Endothelial cell of umbilical vein (primary cell): ENCODE results near the gene CNTROB. TPM values are rescaled to one million over a fixed set of nuclear protein-coding genes. Genes with fewer than 3 reads are reported as not detected.

Source experiments
- Bru-seq: library from RNA; stranded (reverse); fragments of 400-500 nt; gene quantifications from one replicate; lab custom pipeline; 2021; lab: Mats Ljungman, UMichigan
- BruChase-seq, 2 experiments: library from RNA; stranded (reverse); fragments of 400-500 nt; gene quantifications; one replicate each; lab custom pipeline; 2021; lab: Mats Ljungman, UMichigan
- BruUV-seq: library from RNA; stranded (reverse); fragments of 400-500 nt; replicated peaks from 2 replicates; lab custom pipeline; 2021; lab: Mats Ljungman, UMichigan
- CTCF ChIA-PET: fragments of 300-600, 350-600 bp; sonication (Branson Sonifier 250); formaldehyde crosslinking; loops from one replicate; lab custom pipeline; 2021; ENCODE audit warnings: antibody characterized with exemption, inconsistent platforms; lab: Charles Lee
- POLR2A ChIA-PET: fragments of 300-600, 350-600 bp; sonication (Branson Sonifier 250); formaldehyde crosslinking; loops from one replicate; lab custom pipeline; 2021; ENCODE audit warnings: antibody characterized with exemption, inconsistent platforms; lab: Charles Lee
- DNase-seq: peaks from one replicate; pipeline ENCODE4 v3.0.0-alpha.2; 2011; ENCODE audit warnings: low read depth, low spot score
- FAIRE-seq: peaks from 2 replicates; lab custom pipeline; 2011; peaks lifted over from hg19 to GRCh38; lab: Jason Lieb, UNC
- H2AFZ ChIP-seq: 2 replicates; pipeline ENCODE4 v1.6.0; 2012; ENCODE audit warnings: low read depth, low read length, control low read depth, inconsistent platforms
- H3K27ac ChIP-seq: 2 replicates; pipeline ENCODE4 v1.5.1; 2011; ENCODE audit warnings: low read depth, mild to moderate bottlenecking, control low read depth, low read length, moderate library complexity; ENCODE audit not compliant: insufficient read depth
- H3K27me3 ChIP-seq, 2 experiments: 2 replicates each; pipeline versions ENCODE4 v1.6.0 to v1.6.1; 2011; ENCODE audit warnings: low read length in 2 of 2, mixed read lengths in 1 of 2; ENCODE audit not compliant: control insufficient read depth in 2 of 2, insufficient read depth in 2 of 2
- H3K36me3 ChIP-seq, 2 experiments: 2 replicates in 1 of 2; 3 replicates in 1 of 2; pipeline ENCODE4 v1.5.1; 2011; ENCODE audit warnings: low read length in 2 of 2, mild to moderate bottlenecking in 1 of 2, moderate library complexity in 1 of 2; ENCODE audit not compliant: control insufficient read depth in 2 of 2, insufficient read depth in 2 of 2; ENCODE audit errors: extremely low read depth in 1 of 2
- H3K4me1 ChIP-seq: 3 replicates; pipeline ENCODE4 v1.5.1; 2011; ENCODE audit warnings: mild to moderate bottlenecking, low read length; ENCODE audit not compliant: control insufficient read depth, insufficient read depth; ENCODE audit errors: extremely low read depth
- H3K4me2 ChIP-seq: 2 replicates; pipeline ENCODE4 v1.6.1; 2011; ENCODE audit warnings: low read length, control low read depth, mixed read lengths; ENCODE audit not compliant: insufficient read depth
- H3K4me3 ChIP-seq, 3 experiments: fragments of 200-600 bp in 1 of 3; sonication (generic), shearing (Covaris generic) in 1 of 3; replicated peaks in 1 of 3; 2 replicates each; pipeline ENCODE4 v1.5.1; 2011 to 2016; ENCODE audit warnings: control low read depth in 3 of 3, low read length in 3 of 3, mild to moderate bottlenecking in 2 of 3, inconsistent platforms in 1 of 3, low read depth in 1 of 3, moderate library complexity in 1 of 3; ENCODE audit not compliant: insufficient read depth in 1 of 3
- H3K79me2 ChIP-seq: 2 replicates; pipeline ENCODE4 v1.6.0; 2012; ENCODE audit warnings: low read length, inconsistent platforms; ENCODE audit not compliant: control insufficient read depth, insufficient read depth
- H3K9ac ChIP-seq: replicated peaks from 2 replicates; pipeline ENCODE3; 2011; ENCODE audit warnings: low read length, control low read depth; ENCODE audit not compliant: insufficient read depth; ENCODE audit errors: extremely low read depth
- H3K9me1 ChIP-seq: replicated peaks from 3 replicates; pipeline ENCODE4 v1.6.0; 2011; ENCODE audit warnings: mild to moderate bottlenecking, low read length; ENCODE audit not compliant: control insufficient read depth, insufficient read depth; ENCODE audit errors: extremely low read depth
- H3K9me3 ChIP-seq: replicated peaks from 2 replicates; pipeline ENCODE4 v1.5.1; 2012; ENCODE audit warnings: low read length, inconsistent platforms; ENCODE audit not compliant: control insufficient read depth, insufficient read depth
- H4K20me1 ChIP-seq: replicated peaks from 2 replicates; pipeline ENCODE3; 2011; ENCODE audit warnings: mild to moderate bottlenecking, low read length; ENCODE audit not compliant: control insufficient read depth, insufficient read depth; ENCODE audit errors: extremely low read depth
- CTCF ChIP-seq, 2 donors: IDR thresholded peaks; 1 replicate in 1 of 2; 2 replicates in 1 of 2; pipeline ENCODE4 v1.5.1; 2011; ENCODE audit warnings: low read length in 2 of 2, mild to moderate bottlenecking in 2 of 2, moderate library complexity in 2 of 2, control low read depth in 1 of 2, inconsistent platforms in 1 of 2, low read depth in 1 of 2; ENCODE audit not compliant: insufficient read depth in 1 of 2; ENCODE audit errors: extremely low read depth in 1 of 2
- EZH2 ChIP-seq: IDR thresholded peaks from 2 replicates; pipeline ENCODE4 v1.6.1; 2012; ENCODE audit warnings: borderline replicate concordance, low read depth, mild to moderate bottlenecking, moderate library complexity, low read length, inconsistent platforms; ENCODE audit not compliant: severe bottlenecking
- FOS ChIP-seq: IDR thresholded peaks from 2 replicates; pipeline ENCODE4 v1.6.1; 2011; ENCODE audit warnings: mild to moderate bottlenecking, low read length, moderate library complexity, borderline replicate concordance; ENCODE audit not compliant: insufficient read depth
- GATA2 ChIP-seq: IDR thresholded peaks from 2 replicates; pipeline ENCODE4 v1.7.0; 2011; ENCODE audit warnings: low read depth, mild to moderate bottlenecking, moderate library complexity, mixed read lengths, low read length; ENCODE audit not compliant: insufficient read length, insufficient read depth
- JUN ChIP-seq: IDR thresholded peaks from 2 replicates; pipeline ENCODE4 v1.6.1; 2011; ENCODE audit warnings: borderline replicate concordance, low read depth; ENCODE audit not compliant: insufficient read length, insufficient read depth
- POLR2A ChIP-seq: IDR thresholded peaks from 2 replicates; pipeline ENCODE4 v1.6.1; 2012; ENCODE audit warnings: low read depth, mild to moderate bottlenecking, control low read depth, low read length
- POLR2AphosphoS5 ChIP-seq: IDR thresholded peaks from 2 replicates; pipeline ENCODE4 v1.6.1; 2012; ENCODE audit warnings: low read depth, mild to moderate bottlenecking, control low read depth, low read length, moderate library complexity; ENCODE audit not compliant: insufficient read depth
- dilution Hi-C: fragments of 300-500 bp; cut with MboI; formaldehyde crosslinking; loops from one replicate; pipeline ENCODE4 v1.15.0; 2019; ENCODE audit warnings: low sequenced_read_pairs; ENCODE audit not compliant: extremely low pct_ligation_motif_present
- intact Hi-C: fragments of 100-400 bp; cut with micrococcal nuclease; formaldehyde crosslinking; loops from one replicate; pipeline ENCODE4 v1.10.0; 2022
- long read RNA-seq: library from polyadenylated mRNA; stranded (forward); transcript quantifications from one replicate; pipeline ENCODE4 v2.0.0, GENCODE V29; 2021
- polyA minus RNA-seq, 3 experiments: library from RNA; depleted of rRNA, polyadenylated mRNA; stranded (reverse); fragments of >200 nt; gene quantifications; 1 replicate in 1 of 3; 2 replicates in 2 of 3; pipeline ENCODE4 v1.2.3, GENCODE V29; 2011
- polyA plus RNA-seq, 4 experiments: library from polyadenylated mRNA; depleted of rRNA in 3 of 4; stranded (reverse) in 3 of 4; unstranded in 1 of 4; fragments of >200 nt; gene quantifications; 2 replicates each; pipeline versions ENCODE4 v1.2.1 to v1.2.3, GENCODE V29; 2011 to 2012; ENCODE audit warnings: missing spikeins in 1 of 4
- total RNA-seq: library from RNA; stranded (reverse); gene quantifications from 2 replicates; pipeline ENCODE4 v1.2.3, GENCODE V29; 2021

Gene CNTROB
- total RNA-seq, result 45.0 and 47.2 TPM in 2 replicates
- polyA plus RNA-seq, result 24.9 and 27.8 TPM in 2 replicates
- 23.6 and 27.2 TPM in 2 replicates for polyA plus RNA-seq (2011; cell fraction: cytosol; rRNA removed)
- polyA plus RNA-seq (2011; cell fraction: nucleus; rRNA removed), result 138 and 152 TPM in 2 replicates
- 30.2 and 32.5 TPM in 2 replicates for polyA plus RNA-seq (2012)
- polyA minus RNA-seq, result 22.2 and 23.3 TPM in 2 replicates
- 13.3 TPM for polyA minus RNA-seq (2011; cell fraction: cytosol; rRNA and poly(A)+ RNA removed)
- polyA minus RNA-seq (2011; cell fraction: nucleus; rRNA and poly(A)+ RNA removed), result 28.6 and 45.2 TPM in 2 replicates
- Bru-seq, nascent RNA, result percentile 63 among the genes with signal in this experiment
- BruChase-seq, experiment 1, labeled RNA remaining after a 6-hour chase, result percentile 77 among the genes with signal in this experiment
- BruChase-seq, experiment 2, labeled RNA remaining after a 2-hour chase, result percentile 75 among the genes with signal in this experiment
- long read RNA-seq, transcript CNTROB-203 (19 exons, 2,783 nt), result major isoform, 9 of 35 reads
- long read RNA-seq, partial matches to known transcripts, result 6 of 35 reads
- long read RNA-seq, other reads (novel, unspliced or antisense), result 15 of 35 reads

GRCh38 chr17:7931709-7932482 lies at the start of gene CNTROB, which contains the start of gene TRAPPC1:
Gene CNTROB (plus strand): TSS chr17:7932206. CDS start chr17:7933080, 874 bp downstream.
Gene TRAPPC1 (minus strand): TSS chr17:7931946. CDS start chr17:7931829, 117 bp downstream.
- POLR2A ChIA-PET, result no interaction called here

GRCh38 chr17:7882629-7883028 lies 49.4 kb upstream of the CNTROB start:
- no TSS peak for BruUV-seq
- CTCF ChIA-PET, result interaction anchor here (0.9 to 1.4 kb wide), 4 partner anchors 16 to 47 kb away, joined by 3 to 6 read pairs (median 4); no protein-coding TSS in a partner anchor
- Histone ChIP-seq H3K27me3 (no peaks in the 10 kb centered on the region), H3K9me1 (no peaks in the 10 kb centered on the region), H3K9me3 (no peaks in the 10 kb centered on the region), H3K4me3 (no peak overlapping the region), H3K79me2 (peaks cover 9% of the 10 kb centered on the region), H2AFZ (peak overlapping the region; percentile 21), H3K36me3 (peaks cover 8 to 14% of the 10 kb centered on the region in 2 experiments), H3K4me2 (peak overlapping the region; percentile 78), H3K9ac (peak overlapping the region; percentile 86), H3K4me1 (peaks cover 22% of the 10 kb centered on the region), H3K27ac (peak overlapping the region; percentile 58), H4K20me1 (no peaks in the 10 kb centered on the region)
- POLR2A ChIA-PET, result no interaction called here
- peak; percentile 6 for DNase-seq
- no peak for FAIRE-seq
- TF ChIP-seq EZH2 (no peak), POLR2AphosphoS5 (no peak), POLR2A (no peak), CTCF (IDR thresholded peaks at IDR 0.05; ENCODE audit: extremely low read depth in 1 of 2, insufficient read depth in 1 of 2, low read depth in 1 of 2, low read length in 2 of 2) (no peak)
- dilution Hi-C loops, result no loop called here
- intact Hi-C loops, result no loop called here

More at GRCh38 chr17:7931709-7932482, at the start of gene CNTROB, which contains the start of gene TRAPPC1:
- peak within 1 kb of the TSS; percentile 91 for H2AFZ ChIP-seq
- peak within 1 kb of the TSS; percentile 87 for H3K9ac ChIP-seq
- DNase-seq (peak; percentile 99), FAIRE-seq (peak; percentile 98)
- H3K27me3 ChIP-seq, result no peaks in the 10 kb centered on the region
- no TSS peak for BruUV-seq
- H3K9me1 ChIP-seq, result no peaks in the 10 kb centered on the region
- no peaks in the 10 kb centered on the region for H3K9me3 ChIP-seq
- intact Hi-C loops (loop anchor here (1.0 kb wide), 2 partner anchors 45 to 75 kb away; partner anchors contain the start of gene NAA38), dilution Hi-C loops (no loop called here)
- peak within 1 kb of the TSS; percentile 74 to 98 (median 96) for H3K4me3 ChIP-seq
- H3K79me2 ChIP-seq, result peaks cover 34% of the 10 kb centered on the region
- peaks cover 2 to 6% of the 10 kb centered on the region in 2 experiments for H3K36me3 ChIP-seq
- peak within 1 kb of the TSS; percentile 66 for H3K27ac ChIP-seq
- peak within 1 kb of the TSS; percentile 99 for H3K4me2 ChIP-seq
- CTCF ChIA-PET, result interaction anchor here (0.6 to 4.2 kb wide), 12 partner anchors 14 to 188 kb away, joined by 3 to 42 read pairs (median 8); partner anchors contain the start of gene NAA38
- no peaks in the 10 kb centered on the region for H4K20me1 ChIP-seq
- TF ChIP-seq JUN (peak; percentile 92), FOS (peak; percentile 43), POLR2AphosphoS5 (peak; percentile 34), GATA2 (no peak)
- peaks cover 23% of the 10 kb centered on the region for H3K4me1 ChIP-seq
